ENCODE results near the gene CDS1. TPM values are rescaled to one million over a fixed set of nuclear protein-coding genes. Genes with fewer than 3 reads are reported as not detected.
"Not testable (repeated sequence)": the region's sequence is repeated elsewhere in the genome, so short reads cannot be mapped to it uniquely, and the experiment has no call there.

CDS1 gene
- total RNA-seq, 4 donors from 2014 or later = 18.9 to 32.9 (median 26.9) TPM

GRCh38 chr4:84651499-84651898 lies 68.6 kb downstream of the CDS1 start:
- WGBS, 2 donors = 92 to 100% methylated on average over 1 of the region's 1 CpG
- Histone ChIP-seq H3K4me1 (peaks cover 0 to 4% (median 0%) of the 10 kb centered on the region in 3 donors), H3K27ac (no peak overlapping the region), H3K36me3 (peaks cover 0 to 49% (median 3%) of the 10 kb centered on the region in 3 donors), H3K27me3 (no peaks in the 10 kb centered on the region), H3K9me3 (no peaks in the 10 kb centered on the region), H3K4me3 (no peak overlapping the region)
- no peak for DNase-seq
- intact Hi-C loops (cut with DNase I) = no loop called here
- no peak for TF ChIP-seq CTCF (IDR thresholded peaks at IDR 0.05)
- TF ChIP-seq POLR2A (IDR thresholded peaks at IDR 0.05) = no peak

- Histone ChIP-seq H3K4me3 (no peak overlapping the region), H3K27me3 (no peaks in the 10 kb centered on the region), H3K27ac (no peak overlapping the region), H3K36me3 (peaks cover 0 to 46% (median 3%) of the 10 kb centered on the region in 3 donors), H3K9me3 (no peaks in the 10 kb centered on the region), H3K4me1 (peaks cover 0 to 4% (median 0%) of the 10 kb centered on the region in 3 donors)
- WGBS, 2 donors = 94 to 95% methylated on average over 4 of the region's 4 CpGs
- no peak for DNase-seq
- intact Hi-C loops (cut with DNase I) = no loop called here
- no peak for TF ChIP-seq POLR2A (IDR thresholded peaks at IDR 0.05)
- no peak for TF ChIP-seq CTCF (IDR thresholded peaks at IDR 0.05)
Measured at GRCh38 chr4:84652478-84652877, 69.6 kb downstream of the CDS1 start.

GRCh38 chr4:84660606-84661005 lies 77.7 kb downstream of the CDS1 start:
- no peak overlapping the region for H3K4me3 ChIP-seq
- no peak overlapping the region for H3K27ac ChIP-seq
- H3K36me3 ChIP-seq = peaks cover 0 to 3% (median 0%) of the 10 kb centered on the region in 3 donors
- intact Hi-C loops (cut with DNase I) = no loop called here
- peaks cover 0 to 8% (median 5%) of the 10 kb centered on the region in 3 donors for H3K9me3 ChIP-seq
- WGBS, 2 donors = 79 to 88% methylated on average over 3 of the region's 3 CpGs
- H3K4me1 ChIP-seq = no peaks in the 10 kb centered on the region
- TF ChIP-seq POLR2A (IDR thresholded peaks at IDR 0.05) (no peak), CTCF (IDR thresholded peaks at IDR 0.05) (no peak)
- DNase-seq = no peak
- H3K27me3 ChIP-seq = no peaks in the 10 kb centered on the region

- TF ChIP-seq CTCF (IDR thresholded peaks at IDR 0.05) (no peak), POLR2A (IDR thresholded peaks at IDR 0.05) (no peak)
- no peak for DNase-seq
- no peak overlapping the region for H3K4me3 ChIP-seq
- intact Hi-C loops (cut with DNase I) = no loop called here
- H3K4me1 ChIP-seq = no peaks in the 10 kb centered on the region
- H3K36me3 ChIP-seq = peaks cover 0 to 7% (median 0%) of the 10 kb centered on the region in 3 donors
- 71 to 76% methylated on average over 4 of the region's 4 CpGs for WGBS, 2 donors
- H3K27ac ChIP-seq = no peak overlapping the region
- H3K27me3 ChIP-seq = no peaks in the 10 kb centered on the region
- peaks cover 0 to 8% (median 5%) of the 10 kb centered on the region in 3 donors for H3K9me3 ChIP-seq
Measured at GRCh38 chr4:84661191-84661939, 78.4 kb downstream of the CDS1 start.

- H3K27ac ChIP-seq; DNase-seq; H3K4me1 ChIP-seq; H3K27me3 ChIP-seq; H3K4me3 ChIP-seq; intact Hi-C loops (cut with DNase I); H3K9me3 ChIP-seq: not testable (repeated sequence)
- WGBS, 2 donors = 100% methylated on average over 1 of the region's 19 CpGs; no CpG with 5 or more reads in 1 of the 2 donors
- peaks cover 0 to 36% (median 0%) of the 10 kb centered on the region in 3 donors for H3K36me3 ChIP-seq
Measured at GRCh38 chr4:84664767-84665166, 81.8 kb downstream of the CDS1 start.
